ENCODE results near the gene CDHR5.

CDHR5 gene

DNA sequence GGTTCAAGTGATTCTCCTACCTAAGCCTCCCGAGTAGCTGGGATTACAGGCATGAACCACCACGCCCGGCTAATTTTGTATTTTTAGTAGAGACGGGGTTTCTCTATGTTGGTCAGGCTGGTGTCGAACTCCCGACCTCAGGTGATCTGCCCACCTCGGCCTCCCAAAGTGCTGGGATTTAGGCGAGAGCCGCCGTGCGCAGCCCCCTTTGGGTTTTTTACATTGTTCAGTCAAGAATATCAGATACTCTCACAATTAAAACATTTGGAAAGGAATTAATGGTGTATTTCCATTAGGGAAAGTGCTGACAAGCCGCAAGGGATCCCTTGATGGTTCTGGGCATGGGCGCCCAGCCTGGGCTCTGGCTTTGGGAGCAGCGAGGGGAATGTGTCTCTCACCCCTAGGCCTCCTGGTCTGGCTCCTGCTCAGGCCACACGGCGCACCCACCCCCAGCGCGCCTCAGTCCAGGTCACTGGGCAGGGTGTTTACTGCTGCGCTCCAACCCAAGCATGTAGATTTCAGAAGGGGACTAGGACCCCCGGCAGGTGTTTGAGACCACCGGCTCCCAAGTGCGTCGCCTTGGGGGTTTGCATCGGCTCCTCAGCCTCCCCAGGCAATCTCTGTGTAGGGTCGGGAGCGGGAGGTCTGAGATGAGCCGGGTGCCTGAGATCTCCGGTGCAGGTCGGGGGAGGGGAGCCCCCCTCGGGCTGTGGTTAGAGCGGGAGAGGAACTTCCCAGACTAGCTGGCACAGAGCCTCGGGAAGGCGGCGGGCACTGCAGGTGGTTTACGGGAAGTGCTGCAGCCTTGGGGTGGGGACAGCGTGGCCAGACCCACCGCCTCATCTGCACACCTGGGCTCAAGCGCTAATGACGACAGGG is 8.2 kb downstream of the CDHR5 start:
- in situ Hi-C loops (cut with HindIII; ENCODE audit: low pct_unique_long_range_greater_than_20kb, low sequenced_read_pairs): no loop called here
- no peak for TF ChIP-seq JUND (IDR thresholded peaks at IDR 0.05; ENCODE audit: low read depth)
- no peak for DNase-seq (ENCODE audit: low read depth in 1 of 2, low spot score in 1 of 2)

DNA sequence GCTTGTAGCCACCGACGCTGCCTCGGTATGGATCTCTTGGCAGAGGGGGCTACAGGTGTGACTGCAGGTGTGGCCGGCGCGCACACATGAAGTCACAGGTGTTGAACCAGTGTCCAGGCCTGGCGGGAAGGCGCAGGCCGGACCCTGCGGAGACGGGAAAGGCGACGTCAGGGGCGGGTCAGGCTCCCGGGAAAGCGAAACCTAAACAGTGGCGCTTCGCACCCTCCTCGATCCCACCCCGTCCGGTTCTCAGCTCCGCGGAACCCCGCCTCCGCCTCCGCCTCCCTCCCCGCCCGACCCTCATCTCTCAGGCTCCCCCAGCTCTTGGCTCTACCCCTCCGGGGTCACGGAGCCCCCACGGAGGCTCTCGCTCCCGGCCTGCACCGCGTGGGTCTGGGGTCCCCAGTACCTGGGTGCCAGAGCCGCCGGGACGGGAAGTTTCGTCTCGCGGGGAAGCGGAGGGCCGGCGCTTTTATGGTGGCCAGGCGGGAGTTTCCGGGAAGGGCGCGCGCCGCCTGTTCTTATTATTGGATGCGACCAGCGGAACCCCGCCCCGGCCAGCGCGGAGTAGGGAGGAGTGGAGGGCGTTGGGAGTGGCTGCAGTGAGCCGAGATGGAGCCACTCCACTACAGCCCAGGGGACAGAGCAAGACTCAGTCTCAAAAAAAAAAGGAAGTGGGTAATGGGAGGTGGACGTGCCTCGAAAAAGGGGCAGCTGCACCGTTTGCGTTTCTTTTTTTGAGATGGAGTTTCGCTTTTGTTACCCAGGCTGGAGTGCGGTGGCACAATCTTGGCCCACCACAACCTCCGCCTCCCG is 9.0 kb downstream of the CDHR5 start, which contains the start of gene IRF7:
Gene IRF7, minus strand, starts transcription at position 447 of the 816 bp plus-strand sequence. CDS start 586 bp downstream, outside the sequence.
- TF ChIP-seq JUND (IDR thresholded peaks at IDR 0.05; ENCODE audit: low read depth): no peak
- in situ Hi-C loops (cut with HindIII; ENCODE audit: low pct_unique_long_range_greater_than_20kb, low sequenced_read_pairs): no loop called here
- peak; percentile 81 to 84 for DNase-seq (ENCODE audit: low read depth in 1 of 2, low spot score in 1 of 2)

DNA sequence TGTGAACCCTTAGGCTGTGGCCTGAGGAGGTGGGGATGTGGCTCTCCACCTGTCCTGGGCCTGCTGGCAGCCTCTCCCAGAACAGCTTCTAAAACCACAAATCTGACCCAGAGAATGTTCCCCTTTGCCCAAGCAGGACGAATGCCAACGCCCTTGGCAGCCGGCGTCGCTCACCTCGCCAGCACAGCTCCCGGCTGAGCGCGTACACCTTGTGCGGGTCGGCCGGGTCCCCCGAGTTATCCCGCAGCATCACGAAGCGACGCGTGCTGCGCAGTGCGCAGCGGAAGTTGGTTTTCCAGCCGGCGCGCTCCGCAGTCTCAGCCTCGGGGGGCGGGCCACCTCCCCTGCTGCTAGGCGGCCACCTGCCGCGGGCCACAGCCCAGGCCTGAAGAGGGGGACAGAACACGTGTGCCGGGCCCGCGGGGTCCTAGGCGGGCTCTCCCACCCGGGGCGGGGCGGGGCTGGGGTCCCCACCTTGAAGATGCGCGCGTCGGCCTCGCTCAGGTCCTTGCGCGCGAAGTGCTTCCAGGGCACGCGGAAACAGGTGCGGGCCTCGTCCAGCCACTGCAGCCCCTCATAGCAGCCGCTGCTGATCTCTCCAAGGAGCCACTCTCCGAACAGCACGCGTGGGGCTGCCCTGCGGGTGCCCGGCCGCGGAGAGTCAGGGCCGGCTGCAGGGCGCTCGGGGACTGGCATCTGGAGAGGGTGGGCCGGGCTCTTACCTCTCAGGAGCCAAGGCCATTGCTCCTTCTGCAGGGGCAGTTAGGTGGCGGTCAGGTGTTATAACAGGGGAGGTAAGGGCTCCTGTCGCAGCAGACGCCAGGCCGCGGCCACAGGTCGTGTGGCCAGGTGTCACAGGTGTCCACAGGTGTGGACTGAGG is 9.9 kb downstream of the CDHR5 start:
- in situ Hi-C loops (cut with HindIII; ENCODE audit: low pct_unique_long_range_greater_than_20kb, low sequenced_read_pairs): no loop called here
- TF ChIP-seq JUND (IDR thresholded peaks at IDR 0.05; ENCODE audit: low read depth): no peak
- no peak for DNase-seq (ENCODE audit: low read depth in 1 of 2, low spot score in 1 of 2)

DNA sequence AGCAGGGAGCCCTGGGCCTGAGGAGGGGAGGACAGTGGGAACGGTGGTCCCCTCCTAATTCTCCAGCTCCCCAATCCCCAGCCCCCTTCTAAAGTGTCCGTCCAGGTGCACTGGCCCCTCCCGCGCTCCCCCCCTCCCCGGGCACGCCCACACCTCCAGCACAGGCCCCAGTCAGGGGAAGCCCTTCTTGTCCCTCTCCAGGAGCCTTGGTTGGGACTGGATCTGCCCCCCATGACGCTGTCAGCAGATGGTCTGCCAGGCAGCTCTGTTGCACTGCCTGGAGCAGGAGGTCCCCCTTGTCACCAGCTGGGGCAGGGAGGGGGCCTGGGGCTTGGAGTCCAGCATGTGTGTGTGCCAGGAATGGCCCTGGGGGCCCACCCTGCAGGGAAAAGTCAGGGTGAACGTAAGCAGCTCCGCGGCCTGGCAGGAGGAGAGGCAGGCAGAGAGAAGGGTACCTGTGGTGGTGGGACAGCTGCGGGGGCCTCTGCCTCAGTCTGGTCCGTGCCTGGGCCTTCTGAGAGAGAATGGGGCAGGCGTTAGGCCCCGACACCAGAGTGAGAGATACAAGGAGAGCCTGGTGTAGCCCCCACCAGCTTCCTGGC is 10.6 kb downstream of the CDHR5 start:
- no peak for TF ChIP-seq JUND (IDR thresholded peaks at IDR 0.05; ENCODE audit: low read depth)
- no peak for DNase-seq (ENCODE audit: low read depth in 1 of 2, low spot score in 1 of 2)
- in situ Hi-C loops (cut with HindIII; ENCODE audit: low pct_unique_long_range_greater_than_20kb, low sequenced_read_pairs): no loop called here

DNA sequence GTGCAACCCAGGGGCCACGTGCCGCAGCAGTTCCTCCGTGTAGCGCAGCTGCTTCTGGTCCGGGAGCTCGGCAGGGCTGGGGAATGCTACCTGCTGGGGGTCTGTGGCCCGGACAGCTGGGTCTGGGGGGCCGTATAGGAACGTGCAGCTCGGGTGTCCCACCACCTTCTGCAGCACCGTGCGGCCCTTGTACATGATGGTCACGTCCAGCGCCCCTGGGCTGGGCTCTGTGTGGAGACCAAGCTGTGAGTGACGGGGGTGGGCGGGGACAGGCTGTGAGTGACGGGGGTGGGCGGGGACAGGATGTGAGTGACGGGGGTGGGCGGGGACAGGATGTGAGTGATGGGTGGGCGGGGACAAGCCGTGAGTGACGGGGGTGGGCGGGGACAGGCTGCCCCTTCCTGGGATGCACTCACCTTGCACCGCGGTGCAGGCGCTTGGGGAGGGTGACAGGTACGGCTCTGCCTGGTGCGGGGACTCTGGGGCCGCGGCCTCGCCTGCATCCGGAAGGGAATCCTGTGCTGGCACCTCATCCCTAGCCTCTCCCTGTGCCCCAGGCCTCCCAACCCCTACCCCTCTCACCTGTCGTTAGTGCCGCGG is 11.3 kb downstream of the CDHR5 start:
- in situ Hi-C loops (cut with HindIII; ENCODE audit: low pct_unique_long_range_greater_than_20kb, low sequenced_read_pairs): no loop called here
- DNase-seq (ENCODE audit: low read depth in 1 of 2, low spot score in 1 of 2): peak; percentile 55 to 76
- TF ChIP-seq JUND (IDR thresholded peaks at IDR 0.05; ENCODE audit: low read depth): no peak

DNA sequence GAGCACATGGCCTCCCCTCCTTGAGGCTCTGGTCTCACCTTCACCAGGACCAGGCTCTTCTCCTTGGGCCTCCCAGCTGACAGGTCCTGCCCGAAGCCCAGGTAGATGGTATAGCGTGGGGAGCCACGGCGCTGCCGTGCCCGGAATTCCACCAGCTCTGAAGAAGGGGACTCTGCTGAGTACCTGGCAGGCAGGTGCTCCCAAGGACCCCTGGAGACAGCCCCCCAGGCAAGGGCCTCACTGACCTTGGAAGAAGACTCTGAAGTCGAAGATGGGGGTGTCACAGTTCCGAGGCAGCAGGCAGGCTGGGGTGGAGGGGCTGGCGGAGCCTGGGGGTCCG is 11.8 kb downstream of the CDHR5 start:
- in situ Hi-C loops (cut with HindIII; ENCODE audit: low pct_unique_long_range_greater_than_20kb, low sequenced_read_pairs): no loop called here
- TF ChIP-seq JUND (IDR thresholded peaks at IDR 0.05; ENCODE audit: low read depth): no peak

DNA sequence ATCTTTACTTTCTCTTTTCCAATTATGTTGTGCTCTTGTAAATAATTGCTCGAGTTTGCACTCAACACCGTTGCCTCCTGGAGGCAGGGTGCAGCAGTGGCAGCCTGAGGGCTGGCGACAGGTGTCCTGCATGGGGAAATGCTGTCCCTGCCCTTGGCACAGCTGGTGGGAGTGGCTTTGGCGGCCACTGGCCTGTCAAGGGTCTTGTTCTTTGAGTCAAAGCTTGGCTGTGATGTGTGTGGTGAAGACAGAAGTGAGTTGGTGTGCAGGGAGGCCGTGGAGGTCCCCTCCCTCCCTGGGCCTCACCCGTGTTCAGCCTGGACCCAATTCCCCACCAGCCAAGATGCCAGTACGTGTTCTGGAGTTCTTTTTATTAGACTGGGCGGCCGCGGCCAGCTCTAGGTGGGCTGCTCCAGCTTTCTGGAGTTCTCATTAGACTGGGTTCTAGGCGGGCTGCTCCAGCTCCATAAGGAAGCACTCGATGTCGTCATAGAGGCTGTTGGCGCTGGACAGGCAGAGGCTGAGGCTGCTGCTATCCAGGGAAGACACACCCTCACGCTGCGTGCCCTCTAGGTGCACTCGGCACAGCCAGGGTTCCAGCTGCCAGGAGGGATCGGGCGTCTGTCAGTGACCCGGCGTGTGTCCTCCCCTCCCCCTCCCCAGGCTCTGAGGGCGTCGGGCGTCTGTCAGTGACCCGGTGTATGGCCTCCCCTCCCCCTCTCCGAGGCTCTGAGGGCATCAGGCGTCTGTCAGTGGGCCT is 12.4 kb downstream of the CDHR5 start:
- DNase-seq (ENCODE audit: low read depth in 1 of 2, low spot score in 1 of 2): peak in 1 of 2 experiments; percentile 50
- TF ChIP-seq JUND (IDR thresholded peaks at IDR 0.05; ENCODE audit: low read depth): no peak
- in situ Hi-C loops (cut with HindIII; ENCODE audit: low pct_unique_long_range_greater_than_20kb, low sequenced_read_pairs): no loop called here

More for the DNA sequence above, 11.8 kb downstream of the CDHR5 start:
- no peak for DNase-seq (ENCODE audit: low read depth in 1 of 2, low spot score in 1 of 2)

DNA sequence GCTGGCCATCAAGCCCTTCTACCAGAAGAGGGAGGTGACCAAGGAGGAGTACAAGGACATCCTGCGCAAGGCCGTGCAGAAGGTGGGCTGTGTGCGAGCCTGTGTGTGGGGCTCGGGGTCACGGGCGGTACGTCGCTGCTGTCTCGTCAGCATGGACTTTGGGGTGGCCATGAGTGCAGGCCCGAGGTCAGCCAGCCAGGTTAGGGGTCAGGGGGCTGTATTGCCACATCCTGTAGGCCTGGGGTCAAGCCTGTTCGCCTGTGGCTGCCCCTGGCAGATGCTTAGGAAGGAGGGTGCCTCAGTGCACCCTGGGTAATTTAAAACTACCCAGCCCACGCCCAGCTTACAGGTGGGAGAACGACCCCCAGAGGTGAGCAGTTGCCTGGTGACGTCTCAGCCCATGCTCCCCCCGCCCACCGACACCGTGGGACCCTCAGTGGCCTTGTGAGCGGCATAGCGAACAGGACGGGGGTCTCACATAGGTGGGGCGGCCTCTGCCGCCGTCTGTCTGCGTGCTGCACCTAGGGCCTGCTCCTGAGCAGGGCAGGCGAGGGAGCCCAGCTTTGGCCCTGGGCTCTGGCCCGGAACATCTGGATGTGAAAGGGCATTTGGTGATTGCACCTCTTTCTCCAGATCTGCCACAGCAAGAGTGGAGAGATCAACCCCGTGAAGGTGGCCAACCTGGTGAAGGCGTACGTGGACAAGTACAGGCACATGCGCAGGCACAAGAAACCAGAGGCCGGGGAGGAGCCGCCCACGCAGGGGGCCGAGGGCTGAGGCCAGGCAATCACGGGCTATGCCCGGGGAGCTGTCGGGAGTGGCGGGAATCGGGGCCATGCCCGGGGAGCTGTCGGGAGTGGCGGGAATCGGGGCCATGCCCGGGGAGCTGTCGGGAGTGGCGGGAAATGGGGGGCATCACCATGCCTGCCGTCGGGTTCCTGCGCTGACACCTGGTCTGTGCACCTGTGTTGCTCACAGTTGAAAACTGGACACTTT is 13.5 kb downstream of the CDHR5 start:
- in situ Hi-C loops (cut with HindIII; ENCODE audit: low pct_unique_long_range_greater_than_20kb, low sequenced_read_pairs): no loop called here
- DNase-seq (ENCODE audit: low read depth in 1 of 2, low spot score in 1 of 2): no peak
- no peak for TF ChIP-seq JUND (IDR thresholded peaks at IDR 0.05; ENCODE audit: low read depth)

DNA sequence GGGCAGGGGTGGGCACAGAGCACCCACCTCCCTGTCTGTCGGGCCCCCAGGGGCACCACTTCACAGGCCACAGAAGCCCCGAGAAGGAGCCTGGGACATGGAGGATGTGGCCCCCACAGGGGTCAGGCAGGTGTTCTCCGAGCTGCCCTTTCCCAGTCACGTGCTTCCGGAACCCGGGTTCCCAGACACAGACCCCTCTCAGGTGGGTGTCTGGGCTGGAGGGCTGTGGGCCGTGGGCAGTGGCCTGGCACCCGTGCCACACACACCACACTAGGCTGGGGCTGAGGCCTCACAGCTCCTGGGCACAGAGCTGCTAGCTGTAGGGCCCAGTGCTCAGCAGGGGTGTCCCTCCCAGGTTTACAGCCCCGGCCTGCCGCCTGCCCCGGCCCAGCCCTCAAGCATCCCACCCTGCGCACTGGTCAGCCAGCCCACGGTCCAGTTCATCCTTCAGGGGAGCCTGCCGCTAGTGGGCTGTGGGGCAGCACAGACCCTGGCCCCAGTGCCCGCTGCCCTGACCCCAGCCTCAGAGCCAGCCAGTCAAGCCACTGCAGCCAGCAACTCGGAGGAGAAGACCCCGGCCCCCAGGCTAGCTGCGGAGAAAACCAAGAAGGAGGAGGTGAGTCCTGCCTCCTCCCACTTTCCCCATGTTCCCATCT is 14.5 kb downstream of the CDHR5 start:
- TF ChIP-seq JUND (IDR thresholded peaks at IDR 0.05; ENCODE audit: low read depth): no peak
- DNase-seq (ENCODE audit: low read depth in 1 of 2, low spot score in 1 of 2): no peak
- in situ Hi-C loops (cut with HindIII; ENCODE audit: low pct_unique_long_range_greater_than_20kb, low sequenced_read_pairs): no loop called here
